K562 (cell line): ENCODE results near the gene LMBRD1. TPM values are rescaled to one million over a fixed set of nuclear protein-coding genes. Genes with fewer than 3 reads are reported as not detected.
A peak's percentile ranks its signal among the peaks of the same experiment; 100 is the strongest.

Experiments
- ATAC-seq: fragments of 200-7000 bp; cut with Tn5 transposase; 3 replicates; pipeline ENCODE4 v1.9.1; 2020; ENCODE audit warnings: moderate library complexity
- BruUV-seq: library from RNA; stranded (reverse); fragments of 400-500 nt; replicated peaks from 2 replicates; lab custom pipeline; 2021; lab: Mats Ljungman, UMichigan
- CTCF ChIA-PET: fragments of 300-600 bp; formaldehyde crosslinking; extraction: SDS; loops from one replicate; lab custom pipeline; 2021; ENCODE audit warnings: low intra/inter-chr PET ratio; lab: Yijun Ruan, JAX
- POLR2A ChIA-PET: fragments of 300-600, 350-650 bp; sonication (Branson Sonifier 250); formaldehyde crosslinking; extraction: SDS; loops from one replicate; lab custom pipeline; 2021; ENCODE audit warnings: antibody characterized with exemption, inconsistent platforms; lab: Yijun Ruan, JAX
- DNase-seq, 4 experiments: peaks; one replicate each; pipeline versions ENCODE4 v3.0.0 to v3.0.0-alpha.2; 2011 to 2018; ENCODE audit warnings: low spot score in 3 of 4, mixed read lengths in 3 of 4; ENCODE audit errors: extremely low read depth in 1 of 4
- FAIRE-seq: peaks from 2 replicates; lab custom pipeline; 2011; peaks lifted over from hg19 to GRCh38; lab: Jason Lieb, UNC
- H2AFZ ChIP-seq: 2 replicates; pipeline ENCODE4 v1.6.0; 2011; ENCODE audit warnings: low read depth, low read length, control low read depth, inconsistent platforms
- H3K27ac ChIP-seq: fragments of 200-600 bp; 3 replicates; pipeline ENCODE4 v1.8.0; 2011; ENCODE audit warnings: low read depth, mild to moderate bottlenecking, control low read depth, inconsistent platforms, low read length, moderate library complexity, mixed read lengths; ENCODE audit errors: extremely low read depth
- H3K27me3 ChIP-seq, 2 experiments: fragments of 300-600 bp in 1 of 2; 2 replicates in 1 of 2; 3 replicates in 1 of 2; pipeline versions ENCODE4 v1.6.0 to v1.8.0; 2011; ENCODE audit warnings: inconsistent platforms in 2 of 2, low read length in 2 of 2, mild to moderate bottlenecking in 1 of 2, mixed read lengths in 1 of 2, moderate library complexity in 1 of 2; ENCODE audit not compliant: control insufficient read depth in 2 of 2, insufficient read depth in 2 of 2
- H3K36me3 ChIP-seq: fragments of 300-600 bp; 3 replicates; pipeline ENCODE4 v1.8.0; 2011; ENCODE audit warnings: mild to moderate bottlenecking, low read length, inconsistent platforms; ENCODE audit not compliant: control insufficient read depth, insufficient read depth
- H3K4me1 ChIP-seq, 2 experiments: fragments of 200-600 bp in 1 of 2; replicated peaks in 1 of 2; 2 replicates in 1 of 2; 3 replicates in 1 of 2; pipeline versions ENCODE4 v1.5.1 to v1.8.0; 2011; ENCODE audit warnings: inconsistent platforms in 2 of 2, low read length in 2 of 2, mild to moderate bottlenecking in 1 of 2, mixed read lengths in 1 of 2, moderate library complexity in 1 of 2; ENCODE audit not compliant: control insufficient read depth in 2 of 2, insufficient read depth in 2 of 2
- H3K4me2 ChIP-seq: 2 replicates; pipeline ENCODE4 v1.6.1; 2011; ENCODE audit warnings: low read length, control low read depth, inconsistent platforms, mixed read lengths; ENCODE audit not compliant: insufficient read depth
- H3K4me3 ChIP-seq: fragments of 200-600 bp; sonication (generic), shearing (Covaris generic); 2 replicates; pipeline ENCODE4 v1.5.1; 2016; ENCODE audit warnings: control low read depth, inconsistent platforms
- H3K79me2 ChIP-seq: fragments of 200-600 bp; 3 replicates; pipeline ENCODE4 v1.8.0; 2011; ENCODE audit warnings: low read length, inconsistent platforms; ENCODE audit not compliant: control insufficient read depth, insufficient read depth
- H3K9ac ChIP-seq, 2 experiments: 2 replicates each; pipeline versions ENCODE4 v1.6.0 to v1.6.1; 2011; ENCODE audit warnings: low read depth in 2 of 2, low read length in 2 of 2, control low read depth in 1 of 2, inconsistent platforms in 1 of 2, mild to moderate bottlenecking in 1 of 2, mixed read lengths in 1 of 2; ENCODE audit not compliant: insufficient read depth in 1 of 2
- H3K9me1 ChIP-seq: one replicate; pipeline ENCODE4 v1.6.0; 2011; ENCODE audit warnings: inconsistent platforms, mild to moderate bottlenecking, low read length, moderate library complexity; ENCODE audit not compliant: control insufficient read depth, insufficient read depth
- H3K9me3 ChIP-seq: replicated peaks from 2 replicates; pipeline ENCODE4 v1.5.1; 2011; ENCODE audit warnings: low read depth, low read length, inconsistent platforms; ENCODE audit not compliant: control insufficient read depth, insufficient read depth
- H4K20me1 ChIP-seq: replicated peaks from 2 replicates; pipeline ENCODE4 v1.6.1; 2011; ENCODE audit warnings: low read length, inconsistent platforms, mixed read lengths; ENCODE audit not compliant: control insufficient read depth, insufficient read depth
- CC2D1A ChIP-seq: fragments of 450-650 bp; IDR thresholded peaks from 2 replicates; pipeline ENCODE4 v1.6.1; 2017; ENCODE audit warnings: mild to moderate bottlenecking
- CHD4 ChIP-seq: fragments of 200-600 bp; sonication (generic); IDR thresholded peaks from 3 replicates; pipeline ENCODE4 v1.6.1; 2012; ENCODE audit warnings: low read depth, mild to moderate bottlenecking, mixed read lengths, low read length, inconsistent platforms; ENCODE audit not compliant: insufficient read depth, insufficient replicate concordance, poor library complexity, severe bottlenecking
- COPS2 ChIP-seq: fragments of 450-650 bp; conservative IDR thresholded peaks from 2 replicates; pipeline ENCODE4 v1.6.1; 2016; ENCODE audit warnings: mild to moderate bottlenecking, moderate library complexity
- CTCF ChIP-seq, 3 experiments: IDR thresholded peaks in 2 of 3; conservative IDR thresholded peaks in 1 of 3; 2 replicates each; pipeline ENCODE4 v1.5.1; 2011 to 2012; ENCODE audit warnings: low read length in 3 of 3, mild to moderate bottlenecking in 3 of 3, control low read depth in 2 of 3, improper control_type of control experiment in 1 of 3, inconsistent platforms in 1 of 3, low read depth in 1 of 3, mixed read lengths in 1 of 3, moderate library complexity in 1 of 3; ENCODE audit not compliant: insufficient read depth in 2 of 3
- LEF1 ChIP-seq: fragments of 450-650 bp; IDR thresholded peaks from 2 replicates; pipeline ENCODE4 v1.6.1; 2016; ENCODE audit warnings: mild to moderate bottlenecking
- SIRT6 ChIP-seq: IDR thresholded peaks from one replicate; pipeline ENCODE4 v1.6.1; 2012; ENCODE audit warnings: low read depth, mild to moderate bottlenecking, control low read depth, inconsistent platforms, low read length, moderate library complexity
- ZBTB33 ChIP-seq: sonication (generic); formaldehyde crosslinking; IDR thresholded peaks from 2 replicates; pipeline ENCODE4 v1.8.1; 2023; ENCODE audit warnings: mild to moderate bottlenecking, missing genetic modification reagents
- ZNF507 ChIP-seq: conservative IDR thresholded peaks from 2 replicates; pipeline ENCODE4 v1.6.1; 2017; ENCODE audit warnings: missing genetic modification characterization, missing compliant biosample characterization
- WGBS: fragments of 100-300 bp; shearing (Covaris generic); methylation state at CpG from one replicate; pipeline ENCODE4 v1.1.6; 2016; ENCODE audit warnings: low coverage, mixed read lengths; ENCODE audit not compliant: insufficient coverage; ENCODE audit errors: missing lambda C conversion rate; 5-methylcytosine and 5-hydroxymethylcytosine counted together
- in situ Hi-C: fragments of 300-500 bp; cut with MboI; formaldehyde crosslinking; loops from 4 replicates; pipeline ENCODE4 v1.15.0; 2018; ENCODE audit warnings: inconsistent platforms, mixed read lengths
- intact Hi-C: fragments of 100-400 bp; cut with micrococcal nuclease; formaldehyde crosslinking; loops from 2 replicates; pipeline ENCODE4 v1.14.2; 2022
- polyA plus RNA-seq, 8 experiments: library from polyadenylated mRNA; depleted of rRNA in 4 of 8; stranded (reverse) in 5 of 8; unstranded in 3 of 8; fragments of >200 nt; fragmentation: Nextera tagmentation in 2 of 8; fragmentation: Illumina TruSeq in 1 of 8; extraction: Ambion mirVana in 2 of 8; extraction: Trizol in 1 of 8; gene quantifications; 2 replicates each; pipeline versions ENCODE4 v1.2.1 to v1.2.3, GENCODE V29; 2011 to 2014; ENCODE audit warnings: inconsistent platforms in 1 of 8, missing spikeins in 1 of 8
- total RNA-seq, 7 experiments: library from RNA; depleted of rRNA in 6 of 7; stranded (reverse); fragments of >200 nt in 6 of 7; fragmentation: Illumina TruSeq in 2 of 7; extraction: Trizol in 2 of 7; gene quantifications; 2 replicates each; pipeline versions ENCODE4 v1.2.1 to v1.2.3, GENCODE V29; 2011 to 2021; ENCODE audit warnings: low replicate concordance in 1 of 7

LMBRD1 gene
- total and polyA plus RNA-seq, 9 of the 15 experiments (the other 6 are each of a cell fraction or from before 2014, with no cell fraction given), result 14.0 to 85.2 (median 26.5) TPM

DNA sequence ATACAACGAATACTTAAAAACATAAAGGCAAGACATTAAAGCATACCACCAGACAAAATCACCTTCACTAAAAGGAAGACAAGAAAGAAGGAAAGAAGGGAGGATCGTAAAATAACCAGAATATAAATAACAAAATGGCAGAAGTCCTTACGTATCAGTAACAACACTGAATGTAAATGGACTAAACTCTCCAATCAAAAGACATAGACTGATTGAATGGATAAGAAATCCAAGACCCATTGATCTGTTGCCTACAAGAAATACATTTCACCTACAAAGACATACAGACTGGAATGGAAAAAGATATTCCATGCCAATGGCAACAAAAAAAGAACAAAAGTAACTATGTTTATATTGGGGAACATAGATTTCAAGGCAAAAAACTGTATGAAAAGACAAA, 74.1 kb downstream of the LMBRD1 start:
- Histone ChIP-seq H3K27ac (no peak overlapping the region), H2AFZ (no peak overlapping the region), H4K20me1 (no peaks in the 10 kb centered on the region), H3K9me1 (no peaks in the 10 kb centered on the region), H3K9ac (no peak overlapping the region), H3K4me2 (no peak overlapping the region), H3K4me1 (no peaks in the 10 kb centered on the region), H3K4me3 (no peak overlapping the region), H3K79me2 (no peaks in the 10 kb centered on the region), H3K27me3 (no peaks in the 10 kb centered on the region), H3K9me3 (no peaks in the 10 kb centered on the region), H3K36me3 (peaks cover 9% of the 10 kb centered on the region; the same call in 2 of the 3 replicates)
- no peak for ATAC-seq
- FAIRE-seq, result no peak
- TF ChIP-seq LEF1, result no peak
- no peak for TF ChIP-seq SIRT6
- TF ChIP-seq CC2D1A, result no peak
- no peak for TF ChIP-seq CHD4
- TF ChIP-seq ZNF507, result peak; percentile 90
- TF ChIP-seq COPS2, result no peak
- DNase-seq, result no peak
- no TSS peak for BruUV-seq
- POLR2A ChIA-PET, result no interaction called here
- in situ Hi-C loops (no loop called here), intact Hi-C loops (loop anchor here (10.0 kb wide), 1 partner anchor 848 kb away; no protein-coding TSS in a partner anchor)
- CTCF ChIA-PET, result no interaction called here
- 93% methylated on average over 3 of the region's 3 CpGs for WGBS

DNA sequence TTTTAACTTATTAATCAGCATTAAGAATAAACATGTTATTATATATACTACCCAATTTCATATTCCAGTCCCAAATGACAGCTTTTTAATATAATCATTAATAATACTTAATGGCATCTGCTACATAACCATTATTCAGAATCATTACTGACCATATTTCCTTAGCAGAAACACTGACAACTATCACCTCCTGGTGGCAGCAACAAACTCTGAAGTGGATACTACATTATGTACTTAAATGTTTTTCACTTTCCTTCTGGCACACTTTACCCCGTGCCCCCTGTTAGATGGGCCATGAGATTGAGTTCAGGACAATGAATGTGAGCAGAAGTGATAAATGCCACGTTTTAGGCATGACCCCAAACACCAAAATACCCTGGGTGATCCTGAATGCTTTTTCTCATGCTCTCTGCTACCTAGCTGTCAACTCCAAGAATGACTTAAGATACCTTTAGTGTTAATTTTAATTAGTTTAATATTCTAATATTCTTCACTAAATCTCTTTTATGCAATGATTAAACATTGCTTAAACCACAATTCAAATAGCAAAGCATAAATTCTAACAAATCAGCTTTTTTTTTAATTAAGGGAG, 77.1 kb downstream of the LMBRD1 start:
- FAIRE-seq, result no peak
- peak; percentile 8 to 18 (median 12) for DNase-seq
- in situ Hi-C loops (no loop called here), intact Hi-C loops (loop anchor here (10.0 kb wide), 1 partner anchor 845 kb away; no protein-coding TSS in a partner anchor)
- Histone ChIP-seq H3K9me1 (no peaks in the 10 kb centered on the region), H3K27ac (no peak overlapping the region), H3K9ac (no peak overlapping the region), H3K9me3 (no peaks in the 10 kb centered on the region), H3K4me3 (no peak overlapping the region), H4K20me1 (no peaks in the 10 kb centered on the region), H3K79me2 (no peaks in the 10 kb centered on the region), H2AFZ (no peak overlapping the region), H3K36me3 (peaks cover 11% of the 10 kb centered on the region; the same call in 2 of the 3 replicates), H3K4me2 (no peak overlapping the region), H3K27me3 (no peaks in the 10 kb centered on the region), H3K4me1 (no peaks in the 10 kb centered on the region)
- ATAC-seq, result peak; percentile 60; the same call in 1 of the 3 replicates
- ChIA-PET POLR2A (no interaction called here), CTCF (no interaction called here)
- 22% methylated on average over 2 of the region's 2 CpGs for WGBS
- TF ChIP-seq ZBTB33 (CRISPR knock-in tag) (no peak), CTCF (IDR thresholded peaks at IDR 0.05 in 2 of 3, conservative IDR thresholded peaks at IDR 0.05 in 1 of 3; ENCODE audit: insufficient read depth in 2 of 3, low read depth in 1 of 3, low read length in 3 of 3) (peak in 2 of 3 experiments; percentile 7 to 30; a peak in 3 of 6 replicates)
- no TSS peak for BruUV-seq
